SKM-1 treated with dmso at 0.1 percent for 144 hours (cell line): ENCODE results near the gene CPSF4L.
"Not testable (repeated sequence)": the region's sequence is repeated elsewhere in the genome, so short reads cannot be mapped to it uniquely, and the experiment has no call there.

Experiments used
- DNase-seq: peaks from one replicate; lab custom pipeline; 2025; ENCODE audit not compliant: unreplicated experiment; lab: John Stamatoyannopoulos, UW

The CPSF4L gene

GRCh38 chr17:73268582-73269328, 7.1 kb upstream of the CPSF4L start:
- peak; percentile 17 for DNase-seq

GRCh38 chr17:73267648-73268537, 6.2 kb upstream of the CPSF4L start:
- peak; percentile 19 for DNase-seq

GRCh38 chr17:73266796-73267195, 5.1 kb upstream of the CPSF4L start:
- DNase-seq: no peak

GRCh38 chr17:73265646-73266640, 4.3 kb upstream of the CPSF4L start:
- no peak for DNase-seq

GRCh38 chr17:73264448-73264847, 2.8 kb upstream of the CPSF4L start:
- not testable (repeated sequence) for DNase-seq

- peak; percentile 7 for DNase-seq
These were observed 1.3 kb upstream of the CPSF4L start for GRCh38 chr17:73262676-73263642.

GRCh38 chr17:73261952-73262675, 434 bp upstream of the CPSF4L start:
- peak; percentile 87 for DNase-seq

- DNase-seq: no peak
These were observed 4.2 kb downstream of the CPSF4L start for GRCh38 chr17:73257516-73257915.

GRCh38 chr17:73256220-73256619, 5.5 kb downstream of the CPSF4L start:
- DNase-seq: no peak

- DNase-seq: peak; percentile 44
These were observed 6.0 kb downstream of the CPSF4L start for GRCh38 chr17:73255671-73256181.

- no peak for DNase-seq
These were observed 9.8 kb downstream of the CPSF4L start for GRCh38 chr17:73251871-73252270.

GRCh38 chr17:73250851-73251640, 10.6 kb downstream of the CPSF4L start:
- no peak for DNase-seq

- no peak for DNase-seq
These were observed 12.0 kb downstream of the CPSF4L start for GRCh38 chr17:73249700-73250099.

- no peak for DNase-seq
These were observed 13.1 kb downstream of the CPSF4L start for GRCh38 chr17:73248532-73248931.

- no peak for DNase-seq
These were observed 14.0 kb downstream of the CPSF4L start for GRCh38 chr17:73247726-73248125.

GRCh38 chr17:73240561-73240960, 21.1 kb downstream of the CPSF4L start:
- no peak for DNase-seq

GRCh38 chr17:73237714-73238113, 24.0 kb downstream of the CPSF4L start:
- no peak for DNase-seq

GRCh38 chr17:73234736-73235135, 26.9 kb downstream of the CPSF4L start:
- no peak for DNase-seq
